Kidney (tissue), 14 donors: Measurements from ENCODE around the gene SRP14. TPM values are rescaled to one million over a fixed set of nuclear protein-coding genes. Genes with fewer than 3 reads are reported as not detected.
A peak's percentile ranks its signal among the peaks of the same experiment; 100 is the strongest.

Experiments used
- DNase-seq, 5 donors: peaks; one replicate each; pipeline ENCODE4 v3.0.0-alpha.2; 2013 to 2020
- FAIRE-seq: peaks from 2 replicates; lab custom pipeline; 2012; peaks lifted over from hg19 to GRCh38; lab: Jason Lieb, UNC
- H3K27ac ChIP-seq, 2 donors: one replicate each; pipeline ENCODE4 v1.7.0; 2013; ENCODE audit warnings: low read depth in 2 of 2, low read length in 2 of 2, inconsistent platforms in 1 of 2
- H3K27me3 ChIP-seq: one replicate; pipeline ENCODE4 v1.7.1; 2013; ENCODE audit warnings: low read length, inconsistent platforms; ENCODE audit not compliant: control insufficient read depth, insufficient read depth
- H3K36me3 ChIP-seq, 3 donors: one replicate each; pipeline versions ENCODE4 v1.7.0 to v1.7.1; 2013; ENCODE audit warnings: low read length in 3 of 3, control low read depth in 1 of 3, inconsistent platforms in 1 of 3; ENCODE audit not compliant: insufficient read depth in 3 of 3, control insufficient read depth in 2 of 3
- H3K4me1 ChIP-seq, 3 donors: one replicate each; pipeline versions ENCODE4 v1.7.0 to v1.7.1; 2013; ENCODE audit warnings: low read length in 3 of 3, inconsistent platforms in 1 of 3, low read depth in 1 of 3; ENCODE audit not compliant: control insufficient read depth in 2 of 3, insufficient read depth in 2 of 3
- H3K4me3 ChIP-seq, 3 donors: one replicate each; pipeline versions ENCODE4 v1.7.0 to v1.8.1; 2013; ENCODE audit warnings: low read length in 3 of 3, control low read depth in 1 of 3, inconsistent platforms in 1 of 3
- H3K9ac ChIP-seq, 3 donors: one replicate each; pipeline versions ENCODE4 v1.7.0 to v1.7.1; 2013; ENCODE audit warnings: low read length in 3 of 3, control low read depth in 1 of 3, inconsistent platforms in 1 of 3
- H3K9me3 ChIP-seq, 3 donors: one replicate each; pipeline versions ENCODE4 v1.7.0 to v1.7.1; 2013; ENCODE audit warnings: low read length in 3 of 3, control low read depth in 1 of 3, inconsistent platforms in 1 of 3; ENCODE audit not compliant: control insufficient read depth in 2 of 3, insufficient read depth in 1 of 3
- CTCF ChIP-seq: IDR thresholded peaks from 3 replicates; pipeline ENCODE4 v1.5.1; 2012; ENCODE audit warnings: mild to moderate bottlenecking, moderate library complexity, borderline replicate concordance; ENCODE audit not compliant: insufficient read depth; ENCODE audit errors: extremely low read depth
- intact Hi-C: fragments of 100-400 bp; cut with DNase I; formaldehyde crosslinking; loops from one replicate; pipeline ENCODE4 v1.11.1; 2022
- polyA plus RNA-seq: library from polyadenylated mRNA; stranded (reverse); fragments of 350-450 nt; fragmentation: Illumina TruSeq; extraction: RNeasy Lipid Tissue Mini Kit (QIAGEN cat#74804); gene quantifications from one replicate; pipeline ENCODE4 v1.2.3, GENCODE V29; 2014; ENCODE audit warnings: low read depth, low replicate concordance; ENCODE audit not compliant: insufficient read depth
- total RNA-seq: library from RNA; stranded (reverse); fragmentation: NEBNext Ultra II Directional; extraction: Animal tissue kit (Norgen Biotek cat#: 25700); gene quantifications from one replicate; pipeline ENCODE4 v1.2.1, GENCODE V29; 2021
- donor health status: control.
- donor health status: control.
- donor health status: control.
- donor health status: control.
- donor health status: control.
- donor health status: DM: yes; HTN: yes; CAD: no.
- donor health status: Normal renal cell carcinoma (clear cell type).

Gene SRP14
- total and polyA plus RNA-seq, 2 donors from 2014 or later, result 190 to 867 TPM

GRCh38 chr15:40062816-40063562 lies 24.0 kb upstream of the SRP14 start:
- H3K27ac ChIP-seq, result no peak overlapping the region
- no peak for TF ChIP-seq CTCF
- no peaks in the 10 kb centered on the region for H3K4me1 ChIP-seq
- intact Hi-C loops, result no loop called here
- H3K9me3 ChIP-seq, result no peaks in the 10 kb centered on the region
- no peaks in the 10 kb centered on the region for H3K27me3 ChIP-seq
- H3K36me3 ChIP-seq, result no peaks in the 10 kb centered on the region
- DNase-seq (no peak), FAIRE-seq (no peak)
- no peak overlapping the region for H3K9ac ChIP-seq
- H3K4me3 ChIP-seq, result no peak overlapping the region

- DNase-seq (no peak), FAIRE-seq (no peak)
- Histone ChIP-seq H3K4me3 (no peak overlapping the region), H3K9ac (no peak overlapping the region), H3K4me1 (no peaks in the 10 kb centered on the region), H3K27ac (no peak overlapping the region), H3K9me3 (no peaks in the 10 kb centered on the region), H3K36me3 (no peaks in the 10 kb centered on the region), H3K27me3 (no peaks in the 10 kb centered on the region)
- intact Hi-C loops, result no loop called here
- no peak for TF ChIP-seq CTCF
Observed at GRCh38 chr15:40061212-40061901, 22.4 kb upstream of the SRP14 start.

GRCh38 chr15:40060236-40060961 lies 21.4 kb upstream of the SRP14 start:
- no peak for FAIRE-seq
- H3K4me1 ChIP-seq, result peaks cover 0 to 3% (median 0%) of the 10 kb centered on the region in 3 donors
- no peak overlapping the region for H3K9ac ChIP-seq
- H3K27ac ChIP-seq, result no peak overlapping the region
- H3K4me3 ChIP-seq, result no peak overlapping the region
- H3K9me3 ChIP-seq, result no peaks in the 10 kb centered on the region
- peak in 4 of 5 donors; percentile 66 to 89 (median 80) for DNase-seq
- no peaks in the 10 kb centered on the region for H3K27me3 ChIP-seq
- no peaks in the 10 kb centered on the region for H3K36me3 ChIP-seq
- no peak for TF ChIP-seq CTCF
- intact Hi-C loops, result no loop called here
